GM12878 (cell line): ENCODE data around the gene ULBP1.

ENCODE experiments used
- CHD2 ChIP-seq: IDR thresholded peaks from 2 replicates; pipeline ENCODE4 v1.6.1; 2011; ENCODE audit warnings: low read depth, low read length, improper control_type of control experiment, borderline replicate concordance
- CREM ChIP-seq: IDR thresholded peaks from 2 replicates; pipeline ENCODE4 v1.6.1; 2014; ENCODE audit warnings: antibody characterized with exemption, low read depth
- CTCF ChIP-seq, 3 experiments: IDR thresholded peaks in 2 of 3; conservative IDR thresholded peaks in 1 of 3; 2 replicates each; pipeline ENCODE4 v1.5.1; 2011; ENCODE audit warnings: low read depth in 3 of 3, low read length in 3 of 3, mild to moderate bottlenecking in 3 of 3, control low read depth in 2 of 3, moderate library complexity in 2 of 3, inconsistent platforms in 1 of 3, mixed read lengths in 1 of 3; ENCODE audit not compliant: control insufficient read depth in 2 of 3, insufficient read depth in 1 of 3; ENCODE audit errors: extremely low read depth in 1 of 3
- EP300 ChIP-seq, 2 experiments: fragments of 150-350 bp in 1 of 2; IDR thresholded peaks; 2 replicates each; pipeline ENCODE4 v1.6.1; 2011 to 2012; ENCODE audit warnings: low read depth in 2 of 2, low read length in 2 of 2, borderline replicate concordance in 1 of 2, improper control_type of control experiment in 1 of 2, inconsistent platforms in 1 of 2; ENCODE audit not compliant: control insufficient read depth in 1 of 2
- EZH2 ChIP-seq: IDR thresholded peaks from 2 replicates; pipeline ENCODE4 v1.6.1; 2012; ENCODE audit warnings: low read depth, mild to moderate bottlenecking, control low read depth, inconsistent platforms, low read length, borderline replicate concordance; ENCODE audit not compliant: control insufficient read depth
- GATAD2B ChIP-seq: fragments of 450-650 bp; conservative IDR thresholded peaks from 2 replicates; pipeline ENCODE4 v1.6.1; 2017; ENCODE audit warnings: low read depth, mild to moderate bottlenecking, moderate library complexity
- MTA2 ChIP-seq: fragments of 450-650 bp; IDR thresholded peaks from 2 replicates; pipeline ENCODE4 v1.6.1; 2016; ENCODE audit warnings: low read depth, mild to moderate bottlenecking, moderate library complexity
- PAX8 ChIP-seq: fragments of 450-650 bp; IDR thresholded peaks from 2 replicates; pipeline ENCODE4 v1.6.1; 2017; ENCODE audit warnings: mild to moderate bottlenecking, moderate library complexity
- POLR2AphosphoS2 ChIP-seq: IDR thresholded peaks from 2 replicates; pipeline ENCODE4 v1.6.1; 2011; ENCODE audit warnings: low read depth, mild to moderate bottlenecking, low read length, improper control_type of control experiment, moderate library complexity
- POLR2AphosphoS5 ChIP-seq: IDR thresholded peaks from 2 replicates; pipeline ENCODE4 v1.6.1; 2011; ENCODE audit warnings: mild to moderate bottlenecking, low read length, inconsistent platforms
- SIN3A ChIP-seq: IDR thresholded peaks from 2 replicates; pipeline ENCODE4 v1.6.1; 2012; ENCODE audit warnings: low read depth, low read length, improper control_type of control experiment
- ZBTB33 ChIP-seq: fragments of 450-650 bp; IDR thresholded peaks from 2 replicates; pipeline ENCODE4 v1.6.1; 2017; ENCODE audit warnings: mild to moderate bottlenecking

GRCh38 chr6:150004783-150005717, 41.3 kb downstream of the ULBP1 start:
- 0 out of 6 replicates have a peak, but pooled peaks of 1 of the 3 experiments have one; percentile 18 for TF ChIP-seq CTCF (IDR thresholded peaks at IDR 0.05 in 2 of 3, conservative IDR thresholded peaks at IDR 0.05 in 1 of 3; ENCODE audit: control insufficient read depth in 2 of 3, extremely low read depth in 1 of 3, insufficient read depth in 1 of 3, low read depth in 3 of 3, low read length in 3 of 3)
- peak; percentile 68; the same call in 1 of the 2 replicates for TF ChIP-seq GATAD2B
- TF ChIP-seq MTA2, result no peak
- TF ChIP-seq POLR2AphosphoS5, result peak; percentile 50; the same call in 1 of the 2 replicates
- TF ChIP-seq CREM, result no peak
- TF ChIP-seq EZH2, result no peak
- TF ChIP-seq POLR2AphosphoS2, result no peak
- TF ChIP-seq PAX8, result no peak
- no peak; the same call in 1 of the 2 replicates for TF ChIP-seq SIN3A
- peak; percentile 31; the same call in 1 of the 2 replicates for TF ChIP-seq CHD2
- TF ChIP-seq EP300 (IDR thresholded peaks at IDR 0.05; ENCODE audit: borderline replicate concordance in 1 of 2, control insufficient read depth in 1 of 2, low read depth in 2 of 2, low read length in 2 of 2), result peak in 1 of 2 experiments; percentile 8; a peak in 1 of 4 replicates
- no peak for TF ChIP-seq ZBTB33
